WTC11 (cell line): ENCODE measurements around the gene UCK2. TPM values are rescaled to one million over a fixed set of nuclear protein-coding genes. Genes with fewer than 3 reads are reported as not detected.

Experiments
- ATAC-seq: fragments of 200-7000 bp; cut with Tn5 transposase; 2 replicates; pipeline ENCODE4 v1.10.0; 2021; ENCODE audit warnings: mild to moderate bottlenecking, moderate library complexity
- CTCF ChIA-PET: fragments of 300-600 bp; sonication (Branson Sonifier 250); formaldehyde crosslinking; loops from one replicate; lab custom pipeline; 2021; ENCODE audit warnings: antibody characterized with exemption; lab: Charles Lee
- POLR2A ChIA-PET: fragments of 350-600 bp; sonication (Branson Sonifier 250); formaldehyde crosslinking; loops from one replicate; lab custom pipeline; 2021; ENCODE audit warnings: antibody characterized with exemption; lab: Charles Lee
- DNase-seq: peaks from one replicate; pipeline ENCODE4 v3.0.0; 2021; ENCODE audit warnings: low spot score
- H3K27ac Mint-ChIP-seq: 2 replicates; pipeline ENCODE4 v1.8.0; 2021; ENCODE audit warnings: mixed read lengths
- H3K27me3 Mint-ChIP-seq: 2 replicates; pipeline ENCODE4 v1.8.0; 2021; ENCODE audit warnings: low read depth, mild to moderate bottlenecking, moderate library complexity, mixed read lengths
- H3K36me3 Mint-ChIP-seq: 2 replicates; pipeline ENCODE4 v1.8.0; 2021; ENCODE audit warnings: mixed read lengths
- H3K4me1 Mint-ChIP-seq: 2 replicates; pipeline ENCODE4 v1.8.0; 2022; ENCODE audit warnings: mixed read lengths
- H3K4me3 Mint-ChIP-seq: 2 replicates; pipeline ENCODE4 v1.8.0; 2021; ENCODE audit warnings: mild to moderate bottlenecking, moderate library complexity, mixed read lengths
- H3K9me3 Mint-ChIP-seq: 2 replicates; pipeline ENCODE4 v1.8.0; 2021; ENCODE audit warnings: mixed read lengths
- CBFB ChIP-seq: sonication (generic); formaldehyde crosslinking; IDR thresholded peaks from 2 replicates; pipeline ENCODE4 v1.8.1; 2022; ENCODE audit warnings: mild to moderate bottlenecking, low read depth, missing genetic modification reagents
- ESRRA ChIP-seq: sonication (generic); formaldehyde crosslinking; IDR thresholded peaks from 2 replicates; pipeline ENCODE4 v1.8.1; 2022; ENCODE audit warnings: mild to moderate bottlenecking, missing genetic modification reagents, borderline replicate concordance
- IRF2 ChIP-seq: sonication (generic); formaldehyde crosslinking; IDR thresholded peaks from 2 replicates; pipeline ENCODE4 v1.8.0; 2022; ENCODE audit warnings: low read depth, missing genetic modification reagents, borderline replicate concordance
- KAT7 ChIP-seq: sonication (generic); formaldehyde crosslinking; IDR thresholded peaks from 2 replicates; pipeline ENCODE4 v1.8.1; 2023; ENCODE audit warnings: missing genetic modification reagents, mild to moderate bottlenecking, borderline replicate concordance
- NFATC4 ChIP-seq: fragments of 250-450 bp; sonication (Bioruptor Pico); IDR thresholded peaks from 2 replicates; pipeline ENCODE4 v1.9.0; 2021; ENCODE audit warnings: mild to moderate bottlenecking
- NR2C2 ChIP-seq: sonication (generic); formaldehyde crosslinking; IDR thresholded peaks from 2 replicates; pipeline ENCODE4 v1.8.0; 2022; ENCODE audit warnings: mild to moderate bottlenecking, missing genetic modification reagents
- NR3C1 ChIP-seq: sonication (generic); formaldehyde crosslinking; conservative IDR thresholded peaks from 2 replicates; pipeline ENCODE4 v1.8.1; 2023; ENCODE audit warnings: low read depth, mild to moderate bottlenecking, missing genetic modification reagents
- RORB ChIP-seq: fragments of 250-450 bp; sonication (Bioruptor Pico); IDR thresholded peaks from 2 replicates; pipeline ENCODE4 v1.9.0; 2021; ENCODE audit warnings: mild to moderate bottlenecking
- TEAD4 ChIP-seq: sonication (generic); formaldehyde crosslinking; IDR thresholded peaks from 2 replicates; pipeline ENCODE4 v1.8.0; 2022; ENCODE audit warnings: mild to moderate bottlenecking, missing genetic modification reagents
- TP53 ChIP-seq: sonication (generic); formaldehyde crosslinking; IDR thresholded peaks from 2 replicates; pipeline ENCODE4 v1.8.1; 2023; ENCODE audit warnings: mild to moderate bottlenecking, missing genetic modification reagents
- ZNF138 ChIP-seq: sonication (generic); formaldehyde crosslinking; conservative IDR thresholded peaks from 2 replicates; pipeline ENCODE4 v1.8.1; 2022; ENCODE audit warnings: mild to moderate bottlenecking, moderate library complexity, missing genetic modification reagents
- ZNF219 ChIP-seq: sonication (generic); formaldehyde crosslinking; IDR thresholded peaks from 2 replicates; pipeline ENCODE4 v1.8.0; 2023; ENCODE audit warnings: missing genetic modification reagents, mild to moderate bottlenecking, borderline replicate concordance
- total RNA-seq: library from RNA; stranded (reverse); gene quantifications from 3 replicates; pipeline ENCODE4 v1.2.3, GENCODE V29; 2021
- TF ChIP-seq, protein P1 (sequence below): fragments of 250-450 bp; sonication (Bioruptor Pico); IDR thresholded peaks from 2 replicates; pipeline ENCODE4 v1.9.0; 2021; ENCODE audit warnings: mild to moderate bottlenecking
- TF ChIP-seq, protein P2 (sequence below): sonication (generic); formaldehyde crosslinking; IDR thresholded peaks from 2 replicates; pipeline ENCODE4 v1.8.0; 2022; ENCODE audit warnings: missing genetic modification reagents
- TF ChIP-seq, protein P3 (sequence below): fragments of 250-450 bp; sonication (Bioruptor Pico); conservative IDR thresholded peaks from 2 replicates; pipeline ENCODE4 v1.9.0; 2021; ENCODE audit warnings: mild to moderate bottlenecking
- TF ChIP-seq, protein P4 (sequence below): sonication (generic); formaldehyde crosslinking; IDR thresholded peaks from 2 replicates; pipeline ENCODE4 v1.8.0; 2022; ENCODE audit warnings: mild to moderate bottlenecking, missing genetic modification reagents
- TF ChIP-seq, protein P5 (sequence below): fragments of 200-600 bp; IDR thresholded peaks from 2 replicates; pipeline ENCODE4 v1.8.0; 2022; ENCODE audit warnings: antibody characterized with exemption

The UCK2 gene
- total RNA-seq, 1 experiment from 2014 or later, result 85.7 TPM

DNA sequence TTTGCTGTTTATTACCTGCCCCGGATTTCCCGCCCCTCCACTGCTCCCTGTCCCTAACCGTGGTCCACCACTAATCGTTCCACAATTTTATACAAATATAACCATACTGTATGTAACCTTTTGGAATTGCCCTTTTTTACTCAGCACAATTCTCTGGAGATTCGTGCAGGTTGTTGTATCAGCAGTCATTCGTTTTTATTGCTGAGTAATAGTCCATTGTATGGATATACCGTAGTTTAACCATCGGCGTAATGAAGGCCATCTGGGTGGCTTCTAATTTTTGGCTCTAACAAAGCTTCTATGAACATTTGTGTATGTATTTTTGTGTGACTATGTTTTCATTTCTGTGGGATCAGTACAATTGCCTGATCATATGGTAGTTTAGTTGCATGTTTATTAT, 50.0 kb downstream of the UCK2 start:
- ChIA-PET POLR2A (no interaction called here), CTCF (no interaction called here)
- no peak for ATAC-seq
- Mint-ChIP-seq H3K4me3 (no peak overlapping the region), H3K4me1 (peaks cover 50% of the 10 kb centered on the region), H3K36me3 (peaks cover 54% of the 10 kb centered on the region), H3K27me3 (no peaks in the 10 kb centered on the region), H3K9me3 (peaks cover 39% of the 10 kb centered on the region), H3K27ac (no peak overlapping the region)
- no peak for TF ChIP-seq NR3C1
- TF ChIP-seq KAT7 (CRISPR knock-in tag), result no peak
- TF ChIP-seq CBFB (CRISPR knock-in tag), result no peak
- no peak for TF ChIP-seq NFATC4 (CRISPR knock-in tag)
- TF ChIP-seq, protein P1, sequence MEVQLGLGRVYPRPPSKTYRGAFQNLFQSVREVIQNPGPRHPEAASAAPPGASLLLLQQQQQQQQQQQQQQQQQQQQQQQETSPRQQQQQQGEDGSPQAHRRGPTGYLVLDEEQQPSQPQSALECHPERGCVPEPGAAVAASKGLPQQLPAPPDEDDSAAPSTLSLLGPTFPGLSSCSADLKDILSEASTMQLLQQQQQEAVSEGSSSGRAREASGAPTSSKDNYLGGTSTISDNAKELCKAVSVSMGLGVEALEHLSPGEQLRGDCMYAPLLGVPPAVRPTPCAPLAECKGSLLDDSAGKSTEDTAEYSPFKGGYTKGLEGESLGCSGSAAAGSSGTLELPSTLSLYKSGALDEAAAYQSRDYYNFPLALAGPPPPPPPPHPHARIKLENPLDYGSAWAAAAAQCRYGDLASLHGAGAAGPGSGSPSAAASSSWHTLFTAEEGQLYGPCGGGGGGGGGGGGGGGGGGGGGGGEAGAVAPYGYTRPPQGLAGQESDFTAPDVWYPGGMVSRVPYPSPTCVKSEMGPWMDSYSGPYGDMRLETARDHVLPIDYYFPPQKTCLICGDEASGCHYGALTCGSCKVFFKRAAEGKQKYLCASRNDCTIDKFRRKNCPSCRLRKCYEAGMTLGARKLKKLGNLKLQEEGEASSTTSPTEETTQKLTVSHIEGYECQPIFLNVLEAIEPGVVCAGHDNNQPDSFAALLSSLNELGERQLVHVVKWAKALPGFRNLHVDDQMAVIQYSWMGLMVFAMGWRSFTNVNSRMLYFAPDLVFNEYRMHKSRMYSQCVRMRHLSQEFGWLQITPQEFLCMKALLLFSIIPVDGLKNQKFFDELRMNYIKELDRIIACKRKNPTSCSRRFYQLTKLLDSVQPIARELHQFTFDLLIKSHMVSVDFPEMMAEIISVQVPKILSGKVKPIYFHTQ (CRISPR knock-in tag), result no peak
- TF ChIP-seq IRF2 (CRISPR knock-in tag), result no peak
- no peak for DNase-seq

DNA sequence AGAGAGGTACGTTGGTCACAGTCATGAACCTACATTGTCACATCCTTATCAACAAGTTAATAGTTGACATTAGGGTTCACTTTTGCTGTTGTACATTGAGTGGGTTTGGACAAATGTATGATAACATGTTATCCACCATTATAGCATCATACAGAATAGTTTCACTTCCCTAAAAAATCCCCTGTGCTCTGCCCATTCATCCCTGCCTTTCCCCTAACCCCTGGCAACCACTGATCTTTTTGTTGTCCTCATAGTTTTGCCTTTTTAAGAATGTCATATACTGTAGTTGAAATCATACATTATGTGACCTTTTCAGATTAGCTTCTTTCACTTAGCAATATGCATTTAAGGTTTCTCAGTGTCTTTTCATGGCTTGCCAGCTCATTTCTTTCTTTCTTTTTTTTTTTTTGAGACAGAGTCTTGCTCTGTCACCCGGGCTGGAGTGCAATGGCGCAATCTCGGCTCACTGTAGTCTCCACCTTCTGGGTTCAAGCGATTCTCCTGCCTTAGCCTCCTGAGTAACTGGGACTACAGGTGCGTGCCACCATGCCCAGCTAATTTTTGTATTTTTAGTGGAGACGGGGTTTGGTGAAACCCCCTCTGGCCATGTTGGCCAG, 50.6 kb downstream of the UCK2 start:
- Mint-ChIP-seq H3K27me3 (no peaks in the 10 kb centered on the region), H3K4me3 (no peak overlapping the region), H3K36me3 (peaks cover 48% of the 10 kb centered on the region), H3K4me1 (peaks cover 52% of the 10 kb centered on the region), H3K9me3 (peaks cover 33% of the 10 kb centered on the region), H3K27ac (no peak overlapping the region)
- TF ChIP-seq ZNF138 (CRISPR knock-in tag), result no peak
- TF ChIP-seq RORB (CRISPR knock-in tag), result no peak
- TF ChIP-seq NR2C2 (CRISPR knock-in tag), result no peak
- TF ChIP-seq ESRRA (CRISPR knock-in tag), result no peak
- TF ChIP-seq, protein P2, sequence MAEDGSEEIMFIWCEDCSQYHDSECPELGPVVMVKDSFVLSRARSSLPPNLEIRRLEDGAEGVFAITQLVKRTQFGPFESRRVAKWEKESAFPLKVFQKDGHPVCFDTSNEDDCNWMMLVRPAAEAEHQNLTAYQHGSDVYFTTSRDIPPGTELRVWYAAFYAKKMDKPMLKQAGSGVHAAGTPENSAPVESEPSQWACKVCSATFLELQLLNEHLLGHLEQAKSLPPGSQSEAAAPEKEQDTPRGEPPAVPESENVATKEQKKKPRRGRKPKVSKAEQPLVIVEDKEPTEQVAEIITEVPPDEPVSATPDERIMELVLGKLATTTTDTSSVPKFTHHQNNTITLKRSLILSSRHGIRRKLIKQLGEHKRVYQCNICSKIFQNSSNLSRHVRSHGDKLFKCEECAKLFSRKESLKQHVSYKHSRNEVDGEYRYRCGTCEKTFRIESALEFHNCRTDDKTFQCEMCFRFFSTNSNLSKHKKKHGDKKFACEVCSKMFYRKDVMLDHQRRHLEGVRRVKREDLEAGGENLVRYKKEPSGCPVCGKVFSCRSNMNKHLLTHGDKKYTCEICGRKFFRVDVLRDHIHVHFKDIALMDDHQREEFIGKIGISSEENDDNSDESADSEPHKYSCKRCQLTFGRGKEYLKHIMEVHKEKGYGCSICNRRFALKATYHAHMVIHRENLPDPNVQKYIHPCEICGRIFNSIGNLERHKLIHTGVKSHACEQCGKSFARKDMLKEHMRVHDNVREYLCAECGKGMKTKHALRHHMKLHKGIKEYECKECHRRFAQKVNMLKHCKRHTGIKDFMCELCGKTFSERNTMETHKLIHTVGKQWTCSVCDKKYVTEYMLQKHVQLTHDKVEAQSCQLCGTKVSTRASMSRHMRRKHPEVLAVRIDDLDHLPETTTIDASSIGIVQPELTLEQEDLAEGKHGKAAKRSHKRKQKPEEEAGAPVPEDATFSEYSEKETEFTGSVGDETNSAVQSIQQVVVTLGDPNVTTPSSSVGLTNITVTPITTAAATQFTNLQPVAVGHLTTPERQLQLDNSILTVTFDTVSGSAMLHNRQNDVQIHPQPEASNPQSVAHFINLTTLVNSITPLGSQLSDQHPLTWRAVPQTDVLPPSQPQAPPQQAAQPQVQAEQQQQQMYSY (CRISPR knock-in tag), result no peak
- TF ChIP-seq, protein P3, sequence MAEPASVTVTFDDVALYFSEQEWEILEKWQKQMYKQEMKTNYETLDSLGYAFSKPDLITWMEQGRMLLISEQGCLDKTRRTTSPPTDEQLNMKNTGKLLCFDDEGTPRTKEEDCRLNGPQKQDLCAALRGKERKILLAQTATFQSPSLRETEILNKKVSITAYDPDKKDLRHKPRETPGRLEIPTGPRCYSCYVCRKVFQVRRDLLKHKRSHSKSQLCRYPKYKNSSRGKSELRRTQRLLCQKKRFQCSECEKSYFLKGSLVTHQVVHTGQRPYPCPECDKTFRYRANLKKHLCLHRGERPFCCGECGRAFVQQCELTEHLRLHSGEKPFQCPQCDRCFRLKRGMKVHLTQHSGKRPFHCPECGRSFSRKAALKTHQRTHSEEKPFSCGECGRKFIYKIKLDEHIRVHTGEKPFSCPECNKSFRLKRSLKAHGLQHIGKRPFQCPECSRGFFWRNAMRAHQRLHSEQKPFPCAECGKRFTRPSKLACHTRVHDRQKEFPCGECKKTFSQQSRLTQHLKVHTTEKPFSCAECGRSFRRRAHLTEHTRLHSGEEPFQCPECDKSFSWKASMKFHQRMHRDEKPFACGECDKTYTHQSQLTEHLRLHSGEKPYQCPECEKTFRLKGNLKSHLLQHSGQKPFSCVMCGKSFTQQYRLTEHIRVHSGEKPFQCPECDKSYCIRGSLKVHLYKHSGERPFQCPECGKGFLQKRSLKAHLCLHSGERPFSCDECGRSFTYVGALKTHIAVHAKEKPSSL (CRISPR knock-in tag), result no peak
- TF ChIP-seq, protein P4, sequence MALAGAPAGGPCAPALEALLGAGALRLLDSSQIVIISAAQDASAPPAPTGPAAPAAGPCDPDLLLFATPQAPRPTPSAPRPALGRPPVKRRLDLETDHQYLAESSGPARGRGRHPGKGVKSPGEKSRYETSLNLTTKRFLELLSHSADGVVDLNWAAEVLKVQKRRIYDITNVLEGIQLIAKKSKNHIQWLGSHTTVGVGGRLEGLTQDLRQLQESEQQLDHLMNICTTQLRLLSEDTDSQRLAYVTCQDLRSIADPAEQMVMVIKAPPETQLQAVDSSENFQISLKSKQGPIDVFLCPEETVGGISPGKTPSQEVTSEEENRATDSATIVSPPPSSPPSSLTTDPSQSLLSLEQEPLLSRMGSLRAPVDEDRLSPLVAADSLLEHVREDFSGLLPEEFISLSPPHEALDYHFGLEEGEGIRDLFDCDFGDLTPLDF (CRISPR knock-in tag), result no peak
- TF ChIP-seq ZNF219 (CRISPR knock-in tag), result no peak
- no peak for TF ChIP-seq TP53 (CRISPR knock-in tag)
- no peak for TF ChIP-seq TEAD4 (CRISPR knock-in tag)
- TF ChIP-seq, protein P5, sequence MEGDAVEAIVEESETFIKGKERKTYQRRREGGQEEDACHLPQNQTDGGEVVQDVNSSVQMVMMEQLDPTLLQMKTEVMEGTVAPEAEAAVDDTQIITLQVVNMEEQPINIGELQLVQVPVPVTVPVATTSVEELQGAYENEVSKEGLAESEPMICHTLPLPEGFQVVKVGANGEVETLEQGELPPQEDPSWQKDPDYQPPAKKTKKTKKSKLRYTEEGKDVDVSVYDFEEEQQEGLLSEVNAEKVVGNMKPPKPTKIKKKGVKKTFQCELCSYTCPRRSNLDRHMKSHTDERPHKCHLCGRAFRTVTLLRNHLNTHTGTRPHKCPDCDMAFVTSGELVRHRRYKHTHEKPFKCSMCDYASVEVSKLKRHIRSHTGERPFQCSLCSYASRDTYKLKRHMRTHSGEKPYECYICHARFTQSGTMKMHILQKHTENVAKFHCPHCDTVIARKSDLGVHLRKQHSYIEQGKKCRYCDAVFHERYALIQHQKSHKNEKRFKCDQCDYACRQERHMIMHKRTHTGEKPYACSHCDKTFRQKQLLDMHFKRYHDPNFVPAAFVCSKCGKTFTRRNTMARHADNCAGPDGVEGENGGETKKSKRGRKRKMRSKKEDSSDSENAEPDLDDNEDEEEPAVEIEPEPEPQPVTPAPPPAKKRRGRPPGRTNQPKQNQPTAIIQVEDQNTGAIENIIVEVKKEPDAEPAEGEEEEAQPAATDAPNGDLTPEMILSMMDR, result no peak
- ChIA-PET CTCF (no interaction called here), POLR2A (no interaction called here)
- DNase-seq (no peak), ATAC-seq (no peak)
